ENCODE data around the gene F7. TPM values are rescaled to one million over a fixed set of nuclear protein-coding genes. Genes with fewer than 3 reads are reported as not detected.
"Not testable (repeated sequence)": the region's sequence is repeated elsewhere in the genome, so short reads cannot be mapped to it uniquely, and the experiment has no call there.

The F7 gene
- total RNA-seq, 1 donor from 2014 or later: not detected

GRCh38 chr13:113069861-113070805, 35.5 kb upstream of the F7 start:
- intact Hi-C loops (cut with micrococcal nuclease): no loop called here
- DNase-seq (peak; percentile 19), ATAC-seq (no peak)

GRCh38 chr13:113070855-113071254, 34.7 kb upstream of the F7 start:
- intact Hi-C loops (cut with micrococcal nuclease): no loop called here
- DNase-seq: no peak
- no peak for ATAC-seq

- DNase-seq (no peak), ATAC-seq (no peak)
- intact Hi-C loops (cut with micrococcal nuclease): no loop called here
Measured at GRCh38 chr13:113072376-113072775, 33.2 kb upstream of the F7 start.

- DNase-seq: peak; percentile 22
- intact Hi-C loops (cut with micrococcal nuclease): no loop called here
- no peak for ATAC-seq
Measured at GRCh38 chr13:113073942-113074341, 31.6 kb upstream of the F7 start.

- intact Hi-C loops (cut with micrococcal nuclease): no loop called here
- ATAC-seq (no peak), DNase-seq (peak; percentile 13)
Measured at GRCh38 chr13:113074401-113074800, 31.2 kb upstream of the F7 start.

GRCh38 chr13:113074876-113075275, 30.7 kb upstream of the F7 start:
- DNase-seq (peak; percentile 18), ATAC-seq (no peak)
- intact Hi-C loops (cut with micrococcal nuclease): no loop called here

GRCh38 chr13:113075711-113076110, 29.9 kb upstream of the F7 start:
- peak; percentile 19 for DNase-seq
- no peak for ATAC-seq
- intact Hi-C loops (cut with micrococcal nuclease): no loop called here

GRCh38 chr13:113076681-113077401, 28.8 kb upstream of the F7 start:
- intact Hi-C loops (cut with micrococcal nuclease): no loop called here
- no peak for ATAC-seq
- peak; percentile 23 for DNase-seq

GRCh38 chr13:113077566-113077952, 28.0 kb upstream of the F7 start:
- ATAC-seq (no peak), DNase-seq (peak; percentile 16)
- intact Hi-C loops (cut with micrococcal nuclease): no loop called here

GRCh38 chr13:113077953-113078901, 27.4 kb upstream of the F7 start:
- DNase-seq: peak; percentile 21
- intact Hi-C loops (cut with micrococcal nuclease): no loop called here
- ATAC-seq: no peak

- ATAC-seq (no peak), DNase-seq (no peak)
- intact Hi-C loops (cut with micrococcal nuclease): no loop called here
Measured at GRCh38 chr13:113078902-113079780, 26.4 kb upstream of the F7 start.

- ATAC-seq; DNase-seq; intact Hi-C loops (cut with micrococcal nuclease): not testable (repeated sequence)
Measured at GRCh38 chr13:113079781-113080080, 25.9 kb upstream of the F7 start.

GRCh38 chr13:113080361-113080831, 25.2 kb upstream of the F7 start:
- ATAC-seq (no peak), DNase-seq (peak; percentile 26)
- intact Hi-C loops (cut with micrococcal nuclease): no loop called here

- intact Hi-C loops (cut with micrococcal nuclease): no loop called here
- peak; percentile 23 for DNase-seq
- ATAC-seq: no peak
Measured at GRCh38 chr13:113080901-113081521, 24.6 kb upstream of the F7 start.

GRCh38 chr13:113082198-113083021, 23.2 kb upstream of the F7 start:
- intact Hi-C loops (cut with micrococcal nuclease): no loop called here
- no peak for ATAC-seq
- DNase-seq: peak; percentile 25

- intact Hi-C loops (cut with micrococcal nuclease): no loop called here
- ATAC-seq: no peak
- DNase-seq: peak; percentile 21
Measured at GRCh38 chr13:113083022-113083373, 22.6 kb upstream of the F7 start.

GRCh38 chr13:113083402-113084061, 22.1 kb upstream of the F7 start:
- DNase-seq: peak; percentile 83
- peak; percentile 90 for ATAC-seq
- intact Hi-C loops (cut with micrococcal nuclease): no loop called here
